K562 (cell line): ENCODE measurements around the gene HCRTR1. TPM values are rescaled to one million over a fixed set of nuclear protein-coding genes. Genes with fewer than 3 reads are reported as not detected.

ENCODE experiments used
- ATAC-seq: fragments of 200-7000 bp; cut with Tn5 transposase; 3 replicates; pipeline ENCODE4 v1.9.1; 2020; ENCODE audit warnings: moderate library complexity
- BruUV-seq: library from RNA; stranded (reverse); fragments of 400-500 nt; replicated peaks from 2 replicates; lab custom pipeline; 2021; lab: Mats Ljungman, UMichigan
- CTCF ChIA-PET: fragments of 300-600 bp; formaldehyde crosslinking; extraction: SDS; loops from one replicate; lab custom pipeline; 2021; ENCODE audit warnings: low intra/inter-chr PET ratio; lab: Yijun Ruan, JAX
- POLR2A ChIA-PET: fragments of 300-600, 350-650 bp; sonication (Branson Sonifier 250); formaldehyde crosslinking; extraction: SDS; loops from one replicate; lab custom pipeline; 2021; ENCODE audit warnings: antibody characterized with exemption, inconsistent platforms; lab: Yijun Ruan, JAX
- DNase-seq, 4 experiments: peaks; one replicate each; pipeline versions ENCODE4 v3.0.0 to v3.0.0-alpha.2; 2011 to 2018; ENCODE audit warnings: low spot score in 3 of 4, mixed read lengths in 3 of 4; ENCODE audit errors: extremely low read depth in 1 of 4
- FAIRE-seq: peaks from 2 replicates; lab custom pipeline; 2011; peaks lifted over from hg19 to GRCh38; lab: Jason Lieb, UNC
- H2AFZ ChIP-seq: 2 replicates; pipeline ENCODE4 v1.6.0; 2011; ENCODE audit warnings: low read depth, low read length, control low read depth, inconsistent platforms
- H3K27ac ChIP-seq: fragments of 200-600 bp; 3 replicates; pipeline ENCODE4 v1.8.0; 2011; ENCODE audit warnings: low read depth, mild to moderate bottlenecking, control low read depth, inconsistent platforms, low read length, moderate library complexity, mixed read lengths; ENCODE audit errors: extremely low read depth
- H3K27me3 ChIP-seq, 2 experiments: fragments of 300-600 bp in 1 of 2; 2 replicates in 1 of 2; 3 replicates in 1 of 2; pipeline versions ENCODE4 v1.6.0 to v1.8.0; 2011; ENCODE audit warnings: inconsistent platforms in 2 of 2, low read length in 2 of 2, mild to moderate bottlenecking in 1 of 2, mixed read lengths in 1 of 2, moderate library complexity in 1 of 2; ENCODE audit not compliant: control insufficient read depth in 2 of 2, insufficient read depth in 2 of 2
- H3K36me3 ChIP-seq: fragments of 300-600 bp; 3 replicates; pipeline ENCODE4 v1.8.0; 2011; ENCODE audit warnings: mild to moderate bottlenecking, low read length, inconsistent platforms; ENCODE audit not compliant: control insufficient read depth, insufficient read depth
- H3K4me1 ChIP-seq, 2 experiments: fragments of 200-600 bp in 1 of 2; replicated peaks in 1 of 2; 2 replicates in 1 of 2; 3 replicates in 1 of 2; pipeline versions ENCODE4 v1.5.1 to v1.8.0; 2011; ENCODE audit warnings: inconsistent platforms in 2 of 2, low read length in 2 of 2, mild to moderate bottlenecking in 1 of 2, mixed read lengths in 1 of 2, moderate library complexity in 1 of 2; ENCODE audit not compliant: control insufficient read depth in 2 of 2, insufficient read depth in 2 of 2
- H3K4me2 ChIP-seq: 2 replicates; pipeline ENCODE4 v1.6.1; 2011; ENCODE audit warnings: low read length, control low read depth, inconsistent platforms, mixed read lengths; ENCODE audit not compliant: insufficient read depth
- H3K4me3 ChIP-seq: fragments of 200-600 bp; sonication (generic), shearing (Covaris generic); 2 replicates; pipeline ENCODE4 v1.5.1; 2016; ENCODE audit warnings: control low read depth, inconsistent platforms
- H3K79me2 ChIP-seq: fragments of 200-600 bp; 3 replicates; pipeline ENCODE4 v1.8.0; 2011; ENCODE audit warnings: low read length, inconsistent platforms; ENCODE audit not compliant: control insufficient read depth, insufficient read depth
- H3K9ac ChIP-seq, 2 experiments: 2 replicates each; pipeline versions ENCODE4 v1.6.0 to v1.6.1; 2011; ENCODE audit warnings: low read depth in 2 of 2, low read length in 2 of 2, control low read depth in 1 of 2, inconsistent platforms in 1 of 2, mild to moderate bottlenecking in 1 of 2, mixed read lengths in 1 of 2; ENCODE audit not compliant: insufficient read depth in 1 of 2
- H3K9me1 ChIP-seq: one replicate; pipeline ENCODE4 v1.6.0; 2011; ENCODE audit warnings: inconsistent platforms, mild to moderate bottlenecking, low read length, moderate library complexity; ENCODE audit not compliant: control insufficient read depth, insufficient read depth
- H3K9me3 ChIP-seq: replicated peaks from 2 replicates; pipeline ENCODE4 v1.5.1; 2011; ENCODE audit warnings: low read depth, low read length, inconsistent platforms; ENCODE audit not compliant: control insufficient read depth, insufficient read depth
- H4K20me1 ChIP-seq: replicated peaks from 2 replicates; pipeline ENCODE4 v1.6.1; 2011; ENCODE audit warnings: low read length, inconsistent platforms, mixed read lengths; ENCODE audit not compliant: control insufficient read depth, insufficient read depth
- BHLHE40 ChIP-seq: IDR thresholded peaks from 2 replicates; pipeline ENCODE4 v1.6.1; 2011; ENCODE audit warnings: low read length, improper control_type of control experiment
- NFIC ChIP-seq: fragments of 450-650 bp; IDR thresholded peaks from 2 replicates; pipeline ENCODE4 v1.6.1; 2017; ENCODE audit warnings: mild to moderate bottlenecking, inconsistent platforms
- NR2C2 ChIP-seq, 2 experiments: fragments of 200-800 bp in 1 of 2; sonication (Bioruptor generic) in 1 of 2; sonication (generic) in 1 of 2; formaldehyde crosslinking in 1 of 2; IDR thresholded peaks; 2 replicates each; pipeline versions ENCODE4 v1.6.1 to v1.8.0; 2016 to 2022; ENCODE audit warnings: mild to moderate bottlenecking in 1 of 2, missing compliant biosample characterization in 1 of 2, missing genetic modification characterization in 1 of 2, missing genetic modification reagents in 1 of 2
- SNIP1 ChIP-seq: fragments of 450-650 bp; IDR thresholded peaks from 2 replicates; pipeline ENCODE4 v1.7.1; 2017; ENCODE audit warnings: low read depth, mild to moderate bottlenecking
- WGBS: fragments of 100-300 bp; shearing (Covaris generic); methylation state at CpG from one replicate; pipeline ENCODE4 v1.1.6; 2016; ENCODE audit warnings: low coverage, mixed read lengths; ENCODE audit not compliant: insufficient coverage; ENCODE audit errors: missing lambda C conversion rate; 5-methylcytosine and 5-hydroxymethylcytosine counted together
- in situ Hi-C: fragments of 300-500 bp; cut with MboI; formaldehyde crosslinking; loops from 4 replicates; pipeline ENCODE4 v1.15.0; 2018; ENCODE audit warnings: inconsistent platforms, mixed read lengths
- intact Hi-C: fragments of 100-400 bp; cut with micrococcal nuclease; formaldehyde crosslinking; loops from 2 replicates; pipeline ENCODE4 v1.14.2; 2022
- polyA plus RNA-seq, 8 experiments: library from polyadenylated mRNA; depleted of rRNA in 4 of 8; stranded (reverse) in 5 of 8; unstranded in 3 of 8; fragments of >200 nt; fragmentation: Nextera tagmentation in 2 of 8; fragmentation: Illumina TruSeq in 1 of 8; extraction: Ambion mirVana in 2 of 8; extraction: Trizol in 1 of 8; gene quantifications; 2 replicates each; pipeline versions ENCODE4 v1.2.1 to v1.2.3, GENCODE V29; 2011 to 2014; ENCODE audit warnings: inconsistent platforms in 1 of 8, missing spikeins in 1 of 8
- total RNA-seq, 7 experiments: library from RNA; depleted of rRNA in 6 of 7; stranded (reverse); fragments of >200 nt in 6 of 7; fragmentation: Illumina TruSeq in 2 of 7; extraction: Trizol in 2 of 7; gene quantifications; 2 replicates each; pipeline versions ENCODE4 v1.2.1 to v1.2.3, GENCODE V29; 2011 to 2021; ENCODE audit warnings: low replicate concordance in 1 of 7

The HCRTR1 gene
- total and polyA plus RNA-seq, 9 of the 15 experiments (the other 6 are each of a cell fraction or from before 2014, with no cell fraction given) = not detected

GRCh38 chr1:31583995-31584868, 33.3 kb upstream of the HCRTR1 start:
- intact Hi-C loops (no loop called here), in situ Hi-C loops (no loop called here)
- ChIA-PET CTCF (no interaction called here), POLR2A (interaction anchor here (0.6 kb wide), 1 partner anchor 1253 kb away, joined by 3 read pairs; no protein-coding TSS in a partner anchor)
- FAIRE-seq (no peak), ATAC-seq (no peak; the same call in 2 of the 3 replicates), DNase-seq (peak in 1 of 4 experiments; percentile 11)
- no peaks in the 10 kb centered on the region for H3K79me2 ChIP-seq
- H3K9me3 ChIP-seq = no peaks in the 10 kb centered on the region
- H3K4me1 ChIP-seq = peaks cover 0 to 23% of the 10 kb centered on the region in 2 experiments; a peak in 2 of 5 replicates
- peaks cover 14% of the 10 kb centered on the region for H4K20me1 ChIP-seq
- H3K9me1 ChIP-seq = no peaks in the 10 kb centered on the region
- no peak overlapping the region for H3K4me3 ChIP-seq
- no peak overlapping the region for H3K9ac ChIP-seq
- no TSS peak for BruUV-seq
- H2AFZ ChIP-seq = no peak overlapping the region
- H3K27ac ChIP-seq = no peak overlapping the region
- TF ChIP-seq NR2C2 (CRISPR knock-in tag; IDR thresholded peaks at IDR 0.05) (no peak), NR2C2 (tag; IDR thresholded peaks at IDR 0.05) (no peak), BHLHE40 (peak; percentile 77), NFIC (peak; percentile 47), SNIP1 (no peak)
- TF ChIP-seq, all 486 proteins: peak for 2
- WGBS = 5% methylated on average over 13 of the region's 13 CpGs
- peaks cover 46 to 87% of the 10 kb centered on the region in 2 experiments for H3K27me3 ChIP-seq
- no peak overlapping the region for H3K4me2 ChIP-seq
- no peaks in the 10 kb centered on the region for H3K36me3 ChIP-seq
